Gastroesophageal sphincter (tissue), 4 donors: ENCODE results near the gene RIC8B. TPM values are rescaled to one million over a fixed set of nuclear protein-coding genes. Genes with fewer than 3 reads are reported as not detected.

Experiments used
- ATAC-seq: fragments of 150-250 bp; one replicate; pipeline ENCODE4 v1.9.1; 2016; ENCODE audit warnings: mild to moderate bottlenecking, moderate library complexity
- H3K27ac ChIP-seq, 4 donors: fragments of 200-600 bp; sonication (generic) in 3 of 4; 1 replicate in 3 of 4; 2 replicates in 1 of 4; pipeline ENCODE4 v1.5.1; 2016 to 2019
- H3K27me3 ChIP-seq: fragments of 200-600 bp; sonication (generic); one replicate; pipeline ENCODE4 v1.5.1; 2019
- H3K36me3 ChIP-seq, 2 donors: fragments of 200-600 bp; sonication (generic); one replicate each; pipeline ENCODE4 v1.5.1; 2019; ENCODE audit warnings: control low read depth in 1 of 2
- H3K4me1 ChIP-seq, 3 donors: fragments of 200-600 bp; sonication (generic); 1 replicate in 2 of 3; 2 replicates in 1 of 3; pipeline ENCODE4 v1.5.1; 2016 to 2019; ENCODE audit warnings: control low read depth in 2 of 3
- H3K4me3 ChIP-seq, 2 donors: fragments of 200-600 bp; sonication (generic); one replicate each; pipeline ENCODE4 v1.5.1; 2019; ENCODE audit warnings: mild to moderate bottlenecking in 1 of 2, moderate library complexity in 1 of 2
- H3K9me3 ChIP-seq, 3 donors: fragments of 200-600 bp; sonication (generic); one replicate each; pipeline ENCODE4 v1.5.1; 2017 to 2019; ENCODE audit warnings: control low read depth in 2 of 3
- EP300 ChIP-seq: sonication (generic); formaldehyde crosslinking; IDR thresholded peaks from one replicate; pipeline ENCODE4 v1.6.1; 2017; ENCODE audit warnings: antibody characterized with exemption, mild to moderate bottlenecking
- POLR2A ChIP-seq, 2 donors: fragments of 450-650 bp; IDR thresholded peaks; one replicate each; pipeline ENCODE4 v1.6.1; 2017; ENCODE audit warnings: antibody characterized with exemption in 2 of 2, mild to moderate bottlenecking in 2 of 2, moderate library complexity in 1 of 2
- POLR2AphosphoS5 ChIP-seq: sonication (generic); formaldehyde crosslinking; IDR thresholded peaks from one replicate; pipeline ENCODE4 v1.6.1; 2017; ENCODE audit warnings: antibody characterized with exemption
- WGBS, 2 donors: methylation state at CpG; one replicate each; pipeline ENCODE4 v1.1.5; 2018; ENCODE audit warnings: low coverage in 1 of 2; 5-methylcytosine and 5-hydroxymethylcytosine counted together
- total RNA-seq, 4 donors: library from RNA; depleted of rRNA; stranded (reverse); fragments of >200 nt; gene quantifications; one replicate each; pipeline ENCODE4 v1.1.0, GENCODE V29; 2016
- TF ChIP-seq, protein P1 (sequence below), 4 experiments: fragments of 200-600 bp in 2 of 4; fragments of 450-650 bp in 2 of 4; sonication (generic) in 1 of 4; IDR thresholded peaks; one replicate each; pipeline ENCODE4 v1.5.1; 2017 to 2019; ENCODE audit warnings: antibody characterized with exemption in 4 of 4, mild to moderate bottlenecking in 2 of 4, moderate library complexity in 2 of 4

The RIC8B gene
- total RNA-seq, 4 donors from 2014 or later: 13.3 to 18.4 (median 15.6) TPM

DNA sequence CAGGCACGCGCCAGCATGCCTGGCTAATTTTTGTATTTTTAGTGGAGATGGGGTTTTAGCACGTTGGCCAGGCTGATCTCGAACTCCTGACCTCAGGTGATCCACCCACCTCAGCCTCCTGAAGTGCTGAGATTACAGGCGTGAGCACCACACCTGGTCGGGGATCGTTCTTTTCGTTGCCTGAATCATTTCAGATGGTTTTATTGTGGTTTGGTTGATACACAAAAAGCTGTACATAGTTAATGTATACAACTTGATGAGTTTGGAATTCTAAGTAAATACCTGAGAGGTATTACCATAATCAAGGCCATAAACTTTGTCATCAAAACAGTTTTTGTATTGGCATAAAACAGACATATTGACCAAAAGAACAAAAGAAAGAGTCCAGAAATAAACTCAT is 63.3 kb downstream of the RIC8B start:
- Histone ChIP-seq H3K27ac (no peak overlapping the region), H3K4me1 (peaks cover 9 to 32% (median 16%) of the 10 kb centered on the region in 3 donors), H3K4me3 (no peak overlapping the region), H3K36me3 (peaks cover 0 to 8% of the 10 kb centered on the region in 2 donors), H3K9me3 (no peaks in the 10 kb centered on the region), H3K27me3 (no peaks in the 10 kb centered on the region)
- no peak for ATAC-seq
- 92 to 93% methylated on average over 5 to 7 of the region's 8 CpGs for WGBS, 2 donors
- TF ChIP-seq POLR2A (IDR thresholded peaks at IDR 0.05) (no peak), EP300 (no peak), POLR2AphosphoS5 (no peak)
- TF ChIP-seq, protein P1, sequence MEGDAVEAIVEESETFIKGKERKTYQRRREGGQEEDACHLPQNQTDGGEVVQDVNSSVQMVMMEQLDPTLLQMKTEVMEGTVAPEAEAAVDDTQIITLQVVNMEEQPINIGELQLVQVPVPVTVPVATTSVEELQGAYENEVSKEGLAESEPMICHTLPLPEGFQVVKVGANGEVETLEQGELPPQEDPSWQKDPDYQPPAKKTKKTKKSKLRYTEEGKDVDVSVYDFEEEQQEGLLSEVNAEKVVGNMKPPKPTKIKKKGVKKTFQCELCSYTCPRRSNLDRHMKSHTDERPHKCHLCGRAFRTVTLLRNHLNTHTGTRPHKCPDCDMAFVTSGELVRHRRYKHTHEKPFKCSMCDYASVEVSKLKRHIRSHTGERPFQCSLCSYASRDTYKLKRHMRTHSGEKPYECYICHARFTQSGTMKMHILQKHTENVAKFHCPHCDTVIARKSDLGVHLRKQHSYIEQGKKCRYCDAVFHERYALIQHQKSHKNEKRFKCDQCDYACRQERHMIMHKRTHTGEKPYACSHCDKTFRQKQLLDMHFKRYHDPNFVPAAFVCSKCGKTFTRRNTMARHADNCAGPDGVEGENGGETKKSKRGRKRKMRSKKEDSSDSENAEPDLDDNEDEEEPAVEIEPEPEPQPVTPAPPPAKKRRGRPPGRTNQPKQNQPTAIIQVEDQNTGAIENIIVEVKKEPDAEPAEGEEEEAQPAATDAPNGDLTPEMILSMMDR (IDR thresholded peaks at IDR 0.05): no peak

DNA sequence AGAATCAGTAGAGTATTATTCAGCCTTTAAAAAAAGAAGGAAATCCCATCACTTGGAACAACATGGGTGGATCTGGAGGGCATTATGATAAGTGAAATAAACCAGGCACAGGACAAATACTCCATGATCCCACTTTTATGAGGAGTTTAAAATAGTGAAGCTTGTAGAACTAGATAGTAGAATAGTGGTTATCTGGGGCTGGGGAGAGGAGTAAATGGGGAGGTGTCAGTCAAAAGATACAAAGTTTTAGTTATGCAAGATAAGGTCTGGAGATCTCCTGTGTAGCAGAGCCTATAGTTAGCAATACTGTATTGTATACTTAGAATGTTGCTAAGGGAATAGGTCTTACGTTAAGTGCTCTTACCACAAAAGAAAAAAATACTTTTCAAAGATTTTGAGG is 64.9 kb downstream of the RIC8B start:
- H3K27ac ChIP-seq: no peak overlapping the region
- H3K27me3 ChIP-seq: no peaks in the 10 kb centered on the region
- peaks cover 9 to 32% (median 16%) of the 10 kb centered on the region in 3 donors for H3K4me1 ChIP-seq
- no peaks in the 10 kb centered on the region for H3K9me3 ChIP-seq
- H3K36me3 ChIP-seq: peaks cover 0 to 17% of the 10 kb centered on the region in 2 donors
- TF ChIP-seq, protein P1 (IDR thresholded peaks at IDR 0.05): no peak
- TF ChIP-seq POLR2AphosphoS5: no peak
- TF ChIP-seq EP300: no peak
- TF ChIP-seq POLR2A (IDR thresholded peaks at IDR 0.05): no peak
- 69 to 75% methylated on average over 1 of the region's 1 CpG for WGBS, 2 donors
- no peak for ATAC-seq
- H3K4me3 ChIP-seq: no peak overlapping the region

DNA sequence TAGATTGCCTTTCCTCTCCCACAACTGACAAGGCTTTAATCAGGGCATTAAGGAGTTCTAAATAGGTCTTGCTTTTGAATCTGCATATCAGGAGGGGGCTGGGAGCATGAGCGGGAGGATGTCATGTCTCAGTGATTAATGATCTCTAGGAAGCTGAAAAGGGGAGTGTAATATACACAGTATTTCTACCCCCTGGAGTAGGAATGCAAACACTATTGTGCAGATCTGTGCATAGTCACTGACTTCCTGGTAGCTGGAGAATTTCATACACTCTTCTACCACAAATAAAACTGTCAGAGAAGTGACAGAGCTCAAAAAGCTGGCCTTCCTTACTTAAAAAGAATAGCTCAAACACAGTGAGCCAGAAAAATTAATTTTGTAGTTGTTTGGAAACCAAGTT is 65.8 kb downstream of the RIC8B start:
- no peak for ATAC-seq

DNA sequence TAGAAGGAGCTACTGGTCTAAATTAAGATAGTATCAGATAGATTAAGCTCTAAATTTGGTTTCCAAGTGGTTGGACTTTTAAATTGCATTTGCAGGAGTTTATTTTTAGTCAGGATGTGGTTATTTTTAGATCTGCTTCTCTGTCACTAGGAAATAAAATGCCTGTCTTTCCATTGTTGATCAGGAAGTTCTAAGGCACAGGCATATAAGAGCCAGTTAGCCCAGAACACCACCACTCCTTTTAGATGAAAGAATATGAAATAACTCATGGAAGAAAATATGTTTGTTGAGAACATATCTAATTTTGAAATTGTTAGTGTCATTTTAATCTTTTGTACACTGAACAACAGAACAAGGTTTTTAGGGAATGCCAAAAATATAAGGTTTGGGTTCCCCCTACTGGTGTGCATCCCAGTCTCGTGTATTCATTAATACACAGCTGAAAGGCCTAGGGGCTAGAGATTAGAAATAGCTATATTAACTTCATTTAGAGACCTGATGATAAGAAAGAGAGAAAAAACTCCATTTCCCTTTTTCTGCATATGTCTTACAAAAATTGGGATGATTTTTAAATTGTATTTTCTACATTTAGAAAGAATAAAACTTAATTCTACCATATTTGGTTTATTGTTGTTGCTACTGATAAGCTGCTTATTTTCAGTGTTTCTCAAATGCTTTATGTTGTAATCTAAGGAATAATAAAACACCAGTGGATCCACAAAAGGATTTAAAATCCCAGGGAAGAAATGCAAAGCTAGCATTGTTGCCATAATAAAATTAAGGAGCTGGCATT is 67.2 kb downstream of the RIC8B start:
- no peaks in the 10 kb centered on the region for H3K9me3 ChIP-seq
- H3K27ac ChIP-seq: no peak overlapping the region
- H3K27me3 ChIP-seq: no peaks in the 10 kb centered on the region
- 0 to 22% methylated on average over 1 of the region's 1 CpG for WGBS, 2 donors
- peaks cover 9 to 28% (median 16%) of the 10 kb centered on the region in 3 donors for H3K4me1 ChIP-seq
- peaks cover 0 to 39% of the 10 kb centered on the region in 2 donors for H3K36me3 ChIP-seq
- ATAC-seq: peak; percentile 28
- H3K4me3 ChIP-seq: no peak overlapping the region
- no peak for TF ChIP-seq EP300
- TF ChIP-seq, protein P1 (IDR thresholded peaks at IDR 0.05): peak; percentile 16 to 62 (median 56)

More for the DNA sequence above, 65.8 kb downstream of the RIC8B start:
- Histone ChIP-seq H3K36me3 (peaks cover 0 to 26% of the 10 kb centered on the region in 2 donors), H3K27me3 (no peaks in the 10 kb centered on the region), H3K4me3 (no peak overlapping the region), H3K4me1 (peaks cover 9 to 28% (median 16%) of the 10 kb centered on the region in 3 donors), H3K9me3 (no peaks in the 10 kb centered on the region), H3K27ac (peak overlapping the region in 1 of 4 donors; percentile 40)
- WGBS, 2 donors: 20% methylated on average over 1 of the region's 1 CpG; no CpG with 5 or more reads in 1 of the 2 donors
- TF ChIP-seq, protein P1 (IDR thresholded peaks at IDR 0.05): no peak
- no peak for TF ChIP-seq EP300
- TF ChIP-seq POLR2A (IDR thresholded peaks at IDR 0.05): no peak
- TF ChIP-seq POLR2AphosphoS5: no peak

DNA sequence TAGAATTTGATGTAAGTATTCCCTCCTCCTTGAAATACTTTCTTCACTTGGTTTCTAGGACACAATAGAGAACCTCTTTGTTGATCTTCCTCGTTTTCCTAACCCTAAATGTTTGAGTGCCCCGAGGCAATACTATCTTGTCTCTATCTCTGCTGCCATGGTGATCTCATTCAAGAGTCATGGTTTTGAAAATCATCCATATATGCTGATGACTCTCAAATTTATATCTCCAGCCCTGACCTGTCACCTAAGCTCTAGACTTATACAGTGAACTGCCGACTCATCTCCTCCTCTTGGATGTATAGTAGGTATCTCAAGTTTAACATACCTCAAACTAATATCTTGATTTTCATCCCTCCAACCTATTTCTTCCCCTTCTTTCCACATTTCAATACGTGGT is 71.4 kb downstream of the RIC8B start:
- ATAC-seq: no peak
- WGBS, 2 donors: 83 to 93% methylated on average over 2 to 4 of the region's 4 CpGs
- TF ChIP-seq POLR2AphosphoS5: no peak
- TF ChIP-seq, protein P1 (IDR thresholded peaks at IDR 0.05): no peak

More for the DNA sequence above, 71.4 kb downstream of the RIC8B start:
- Histone ChIP-seq H3K4me1 (peaks cover 5 to 11% (median 9%) of the 10 kb centered on the region in 3 donors), H3K4me3 (no peak overlapping the region), H3K9me3 (no peaks in the 10 kb centered on the region), H3K27me3 (no peaks in the 10 kb centered on the region), H3K27ac (no peak overlapping the region), H3K36me3 (peaks cover 0 to 54% of the 10 kb centered on the region in 2 donors)
